Measurements from ENCODE around the gene GAD1.

GAD1 gene

GRCh38 chr2:170818036-170818751, 1.5 kb downstream of the GAD1 start:
- DNase-seq, result no peak

- DNase-seq, result no peak
Observed at GRCh38 chr2:170818752-170819470, 2.2 kb downstream of the GAD1 start.

- no peak for DNase-seq
Observed at GRCh38 chr2:170819680-170820664, 3.3 kb downstream of the GAD1 start.

DNA sequence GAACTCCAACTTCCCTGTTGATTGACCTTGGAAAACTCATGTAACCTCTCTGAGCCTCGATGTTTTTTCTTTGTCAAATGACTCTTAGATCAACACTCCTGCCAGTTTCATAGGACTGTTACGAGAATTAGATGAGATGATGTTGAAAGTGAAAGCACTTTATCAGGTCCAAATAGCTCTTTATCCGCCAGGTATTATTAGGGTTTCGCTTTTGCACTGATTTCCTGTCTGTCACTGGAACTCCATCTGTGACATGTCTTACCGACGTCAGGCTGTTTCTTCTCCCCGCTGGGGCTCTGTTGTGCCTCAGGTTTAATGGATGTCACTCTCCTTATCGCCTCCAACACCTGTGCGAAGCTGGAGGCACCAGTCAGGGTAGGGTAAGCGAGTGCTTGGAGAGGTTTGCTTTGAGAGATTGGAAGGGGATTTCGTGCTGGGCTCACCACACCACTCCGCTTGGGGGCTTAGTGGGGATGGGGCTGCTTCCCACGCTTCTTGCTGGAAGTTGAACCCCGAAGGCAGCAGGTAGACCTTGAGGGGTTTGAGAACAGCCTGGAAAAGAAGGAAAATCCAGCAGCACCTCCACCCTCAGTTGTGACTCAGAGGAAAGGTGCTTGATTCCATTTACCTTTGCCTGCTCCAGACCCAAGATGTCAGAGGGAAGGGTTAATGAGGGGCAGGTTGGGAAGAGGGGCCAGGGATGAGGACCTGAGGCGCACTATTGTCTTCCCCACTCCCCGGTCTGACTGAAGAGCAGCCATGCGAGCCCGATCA, 4.3 kb downstream of the GAD1 start:
- no peak for DNase-seq

DNA sequence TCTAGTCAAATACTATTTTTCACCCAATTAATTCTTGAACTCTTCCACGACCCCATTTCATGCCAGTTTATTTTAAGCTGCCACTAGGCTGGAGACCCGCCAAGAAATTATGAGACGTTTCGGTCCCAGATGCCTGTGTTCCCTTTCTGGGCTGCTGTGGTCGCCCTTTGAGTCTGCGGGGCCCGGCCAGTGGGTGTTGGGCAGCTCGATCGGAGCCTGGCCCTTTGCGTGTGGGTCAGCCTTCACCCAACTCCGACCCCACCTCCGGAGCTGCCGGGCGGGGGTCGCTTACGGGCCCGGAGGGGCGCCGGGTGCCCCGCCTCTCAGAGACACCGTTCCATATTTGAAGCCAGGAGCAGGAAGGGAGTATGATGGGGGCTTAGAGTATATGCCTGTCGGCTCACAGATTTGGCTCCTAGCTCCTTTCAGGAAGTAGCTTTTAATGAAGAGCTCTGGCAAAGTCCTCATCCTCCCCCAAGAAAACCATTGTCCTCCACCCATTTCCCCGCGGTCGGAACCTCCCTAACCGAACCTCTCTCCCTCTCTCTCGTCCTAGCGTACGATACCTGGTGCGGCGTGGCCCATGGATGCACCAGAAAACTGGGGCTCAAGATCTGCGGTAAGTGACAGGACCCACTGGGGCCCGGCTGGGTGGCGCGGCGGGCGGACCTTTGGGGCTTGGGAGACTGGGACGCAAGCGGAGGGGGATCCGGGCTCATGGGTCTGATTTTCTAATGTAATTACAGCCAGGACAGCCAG, 5.0 kb downstream of the GAD1 start:
- DNase-seq, result no peak

DNA sequence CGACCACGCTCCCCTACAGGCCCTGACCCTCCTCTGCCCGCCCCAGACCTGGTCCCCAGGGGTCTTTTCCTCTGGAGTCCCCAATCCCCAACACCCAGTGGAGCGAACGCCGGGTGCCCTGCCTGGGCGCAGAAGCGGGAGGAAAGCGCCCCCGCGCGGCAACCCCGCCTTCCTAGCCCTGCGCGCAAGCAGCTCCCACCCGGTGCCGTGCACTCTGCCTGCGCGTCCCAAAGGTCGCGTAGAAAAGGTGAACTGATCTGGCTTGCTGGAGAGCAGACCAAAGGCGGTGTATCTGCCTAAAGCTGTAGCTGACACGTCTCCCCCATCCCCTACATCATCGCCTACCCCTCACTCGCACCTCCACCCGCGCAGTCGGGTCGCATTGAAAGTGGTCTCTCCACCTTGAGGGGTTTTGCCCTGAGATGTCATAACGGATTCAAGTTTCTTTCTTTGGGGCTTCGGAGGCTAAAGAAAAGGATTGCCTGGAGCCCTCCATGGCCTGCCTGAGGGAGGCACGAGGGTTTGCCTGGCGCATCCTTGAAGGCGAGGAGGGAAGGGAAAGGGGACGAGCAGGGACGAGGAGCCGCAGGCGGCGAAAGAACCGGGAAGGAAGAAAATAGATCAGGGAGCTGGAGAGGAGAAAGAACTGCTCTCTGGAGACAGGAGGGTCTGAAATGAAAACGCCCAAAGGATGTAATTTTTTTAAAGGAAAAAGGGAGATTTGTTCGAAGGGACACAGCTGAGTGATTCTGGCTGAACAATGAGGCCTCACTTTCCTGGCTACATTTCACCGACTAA, 5.8 kb downstream of the GAD1 start:
- DNase-seq, result no peak

GRCh38 chr2:170823088-170823897, 6.6 kb downstream of the GAD1 start:
- no peak for DNase-seq

GRCh38 chr2:170823898-170824215, 7.2 kb downstream of the GAD1 start:
- no peak for DNase-seq

- DNase-seq, result no peak
Observed at GRCh38 chr2:170824526-170825015, 7.9 kb downstream of the GAD1 start.

- no peak for DNase-seq
Observed at GRCh38 chr2:170827841-170828532, 11.3 kb downstream of the GAD1 start.

- no peak for DNase-seq
Observed at GRCh38 chr2:170828533-170828916, 11.8 kb downstream of the GAD1 start.

DNA sequence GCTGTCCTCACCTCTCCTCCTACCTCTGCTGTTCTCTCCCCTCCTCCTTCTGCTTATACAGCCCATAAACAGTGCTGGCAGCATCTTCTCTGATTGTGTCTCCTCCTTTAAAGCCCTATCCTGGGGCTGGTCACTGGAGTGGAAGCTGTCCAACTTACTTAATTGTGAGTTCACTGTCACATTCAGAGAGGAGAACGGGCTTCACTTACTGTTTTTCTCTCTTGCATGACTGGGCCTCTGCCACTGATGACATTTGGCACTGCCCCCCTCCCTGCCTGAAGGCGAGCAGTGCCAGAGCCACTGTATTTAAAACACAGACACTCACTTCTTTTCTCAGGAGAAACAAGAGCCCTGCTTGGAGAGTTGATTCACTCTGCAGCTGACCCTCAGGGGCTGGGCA, 12.3 kb downstream of the GAD1 start:
- DNase-seq, result no peak

DNA sequence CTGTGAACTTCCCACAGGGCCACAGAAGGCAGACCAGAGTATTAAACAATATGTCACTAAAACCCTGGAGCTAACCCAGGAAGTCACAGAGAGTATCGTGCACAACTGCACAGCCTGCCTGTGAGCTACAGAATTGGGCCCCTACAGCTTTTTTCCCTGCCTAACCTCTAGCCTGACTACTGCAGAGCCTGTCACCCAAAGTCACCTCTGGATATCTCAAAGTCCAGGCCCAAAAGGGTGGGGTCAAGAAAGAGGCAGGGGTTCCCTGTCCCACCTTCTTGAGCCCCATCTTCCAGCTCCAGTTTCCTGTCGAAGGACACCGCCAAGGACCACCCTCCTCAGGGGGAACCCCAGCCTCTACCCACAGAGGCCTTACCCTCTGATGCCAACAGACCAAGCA, 13.5 kb downstream of the GAD1 start:
- no peak for DNase-seq

DNA sequence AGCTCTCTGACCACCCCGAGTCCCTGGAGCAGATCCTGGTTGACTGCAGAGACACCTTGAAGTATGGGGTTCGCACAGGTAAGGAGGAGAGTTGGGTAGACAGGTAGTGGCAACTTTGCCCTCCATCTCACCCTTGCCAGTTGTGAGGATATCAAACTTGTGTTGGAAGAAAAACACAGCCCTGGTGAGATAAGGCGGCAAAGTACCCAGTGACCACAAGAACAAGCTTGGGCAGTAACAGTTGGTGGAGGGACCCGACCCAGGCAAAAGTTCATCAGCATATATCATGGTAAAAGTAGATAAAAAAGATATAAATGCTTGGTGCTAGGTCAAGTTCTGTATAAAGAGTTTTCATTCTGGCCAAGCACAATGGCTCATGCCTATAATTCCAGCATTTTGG, 14.4 kb downstream of the GAD1 start:
- DNase-seq, result no peak

GRCh38 chr2:170836027-170836426, 19.3 kb downstream of the GAD1 start:
- no peak for DNase-seq

DNA sequence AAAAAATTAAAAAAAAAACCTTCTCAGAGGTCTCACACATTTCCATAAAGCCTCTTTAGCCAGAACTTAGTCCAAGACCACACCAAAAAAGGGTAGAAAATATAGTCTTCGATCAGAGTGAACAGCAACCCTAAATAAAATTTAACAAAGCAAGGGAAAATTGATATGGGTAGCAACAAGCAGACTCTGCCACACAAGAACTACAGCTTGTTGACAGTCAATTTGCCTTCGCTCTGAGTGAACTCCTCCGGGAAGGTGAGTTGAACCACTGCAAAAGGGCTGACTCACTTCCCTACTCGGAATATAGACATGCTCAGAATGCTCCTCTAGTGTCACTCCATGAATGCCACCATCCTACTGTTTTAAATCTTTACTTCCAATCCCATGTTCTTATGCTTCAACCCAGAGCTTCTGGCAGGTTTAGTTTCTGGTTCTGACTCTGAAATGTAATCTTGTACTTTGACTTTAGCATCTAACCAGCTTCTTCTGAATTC, 24.1 kb downstream of the GAD1 start:
- DNase-seq, result no peak

GRCh38 chr2:170842785-170843184, 26.1 kb downstream of the GAD1 start:
- DNase-seq, result no peak

DNA sequence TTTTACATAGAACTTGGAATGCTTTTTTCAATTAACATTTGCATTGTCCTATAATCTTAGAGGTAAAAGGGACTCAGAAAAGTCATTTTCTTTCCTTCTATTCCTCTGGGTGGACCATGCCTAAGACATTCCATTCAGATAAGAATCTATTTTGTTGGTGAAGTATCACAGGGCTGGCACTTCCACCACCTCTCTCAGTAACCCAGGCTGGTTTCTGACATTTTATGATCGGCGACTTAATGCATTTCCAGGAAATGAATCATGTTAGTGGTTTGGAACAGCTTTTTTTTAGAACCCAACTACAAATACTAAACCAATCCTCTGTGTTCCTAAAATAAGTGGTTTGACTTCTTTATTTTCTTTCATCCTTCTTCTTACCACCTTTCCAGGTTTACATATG, 27.0 kb downstream of the GAD1 start:
- no peak for DNase-seq

- no peak for DNase-seq
Observed at GRCh38 chr2:170845343-170845742, 28.7 kb downstream of the GAD1 start.
